HUES48 (cell line): ENCODE results near the gene ROR1.
"Not testable (repeated sequence)": the region's sequence is repeated elsewhere in the genome, so short reads cannot be mapped to it uniquely, and the experiment has no call there.

Experiments
- H3K27ac ChIP-seq: one replicate; pipeline ENCODE4 v1.7.0; 2013; ENCODE audit warnings: low read depth, low read length, inconsistent platforms
- H3K27me3 ChIP-seq: 2 replicates; pipeline ENCODE4 v1.6.1; 2013; ENCODE audit warnings: mild to moderate bottlenecking, low read length; ENCODE audit not compliant: control insufficient read depth, insufficient read depth
- H3K36me3 ChIP-seq: 2 replicates; pipeline ENCODE4 v1.6.1; 2013; ENCODE audit warnings: low read length; ENCODE audit not compliant: control insufficient read depth, insufficient read depth
- H3K4me1 ChIP-seq: 2 replicates; pipeline ENCODE4 v1.6.1; 2013; ENCODE audit warnings: mild to moderate bottlenecking, low read length; ENCODE audit not compliant: control insufficient read depth, insufficient read depth
- H3K4me3 ChIP-seq: 2 replicates; pipeline ENCODE4 v1.5.1; 2013; ENCODE audit warnings: mild to moderate bottlenecking, low read depth, low read length
- H3K9ac ChIP-seq: 2 replicates; pipeline ENCODE4 v1.6.1; 2013; ENCODE audit warnings: mild to moderate bottlenecking, low read depth, low read length, moderate library complexity
- H3K9me3 ChIP-seq: 2 replicates; pipeline ENCODE4 v1.6.1; 2013; ENCODE audit warnings: low read length; ENCODE audit not compliant: control insufficient read depth, insufficient read depth

The ROR1 gene

DNA sequence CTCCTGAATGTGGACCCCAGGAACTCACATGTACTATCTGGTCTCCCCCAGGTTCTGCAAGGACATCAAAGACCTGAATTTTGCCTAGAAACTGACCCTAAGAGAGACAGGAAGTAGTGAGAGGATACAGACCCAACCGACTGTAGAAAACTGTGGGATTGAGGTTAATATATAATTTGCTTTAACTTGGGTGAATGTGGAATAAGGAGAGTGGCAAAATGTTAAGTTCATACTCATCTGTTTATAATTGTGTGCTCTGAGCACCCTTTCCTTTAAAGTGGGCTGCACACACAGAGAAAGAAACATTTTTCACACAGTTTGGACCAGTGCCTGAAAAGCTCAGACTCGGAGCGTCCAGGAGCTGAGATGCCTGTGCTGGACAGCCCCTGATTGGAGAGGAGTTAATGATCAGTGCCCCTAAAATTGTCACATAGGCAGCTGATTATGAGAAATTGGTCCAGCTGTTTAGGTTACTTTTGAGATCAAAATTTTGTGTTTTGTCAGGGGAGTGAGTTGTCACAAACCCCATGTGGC lies 37.2 kb downstream of the ROR1 start:
- peaks cover 8% of the 10 kb centered on the region for H3K9me3 ChIP-seq
- no peak overlapping the region for H3K9ac ChIP-seq
- H3K4me1 ChIP-seq = peaks cover 20% of the 10 kb centered on the region
- H3K36me3 ChIP-seq = peaks cover 6% of the 10 kb centered on the region; the same call in 1 of the 2 replicates
- H3K4me3 ChIP-seq = no peak overlapping the region
- no peak overlapping the region for H3K27ac ChIP-seq
- no peaks in the 10 kb centered on the region for H3K27me3 ChIP-seq

DNA sequence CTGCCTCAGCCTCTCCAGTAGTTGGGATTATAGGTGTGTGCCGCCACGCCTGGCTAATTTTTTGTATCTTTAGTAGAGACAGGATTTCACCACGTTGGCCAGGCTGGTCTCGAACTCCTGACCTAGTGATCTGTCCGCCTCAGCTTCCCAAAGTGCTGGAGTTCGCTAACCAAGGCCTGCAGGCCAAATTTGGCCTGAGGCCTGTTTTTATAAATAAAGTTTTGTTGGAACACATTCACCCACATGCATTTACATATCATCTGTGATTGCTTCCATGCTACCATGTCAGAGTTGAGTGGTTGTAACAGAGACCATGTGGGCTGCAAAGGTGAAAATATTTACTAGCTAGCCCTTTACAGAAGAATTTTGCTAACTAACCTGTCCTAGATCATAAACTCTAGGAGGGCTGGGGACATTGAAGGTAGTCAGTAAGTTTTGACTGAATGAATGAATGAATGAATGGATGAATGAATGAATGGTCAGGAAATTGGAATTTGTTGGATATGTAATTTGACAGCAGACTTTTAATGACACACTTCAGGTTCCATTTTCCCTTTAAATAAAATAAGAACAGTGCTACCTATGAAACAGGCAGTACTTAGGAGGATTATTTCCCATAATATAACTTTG lies 38.4 kb downstream of the ROR1 start:
- Histone ChIP-seq H3K4me3 (no peak overlapping the region), H3K36me3 (peaks cover 6% of the 10 kb centered on the region; the same call in 1 of the 2 replicates), H3K27ac (no peak overlapping the region), H3K9me3 (peaks cover 9% of the 10 kb centered on the region), H3K27me3 (no peaks in the 10 kb centered on the region), H3K4me1 (peaks cover 24% of the 10 kb centered on the region), H3K9ac (no peak overlapping the region)

DNA sequence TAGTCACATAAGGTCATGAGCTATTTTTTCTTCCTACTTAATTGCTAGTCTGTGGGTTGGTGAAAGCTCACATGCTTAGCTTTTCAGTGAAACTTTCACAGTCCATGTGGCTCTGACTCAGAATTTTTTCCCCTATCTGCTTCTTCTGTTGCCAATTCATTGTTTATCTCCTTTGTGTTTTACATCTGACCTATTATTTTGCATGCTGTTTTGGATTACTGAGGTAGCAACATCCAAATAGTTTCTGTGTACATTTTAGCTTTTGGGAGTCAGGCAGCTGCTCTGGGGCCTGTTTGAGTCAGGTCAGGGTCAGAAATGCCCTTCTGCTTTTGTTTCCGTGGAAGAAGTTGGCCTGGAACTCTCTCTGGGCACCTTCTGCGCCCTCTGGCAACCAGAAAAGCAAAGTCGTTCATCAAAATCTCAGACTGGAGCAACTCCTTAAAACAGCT lies 40.0 kb downstream of the ROR1 start:
- H3K4me3 ChIP-seq = no peak overlapping the region
- H3K36me3 ChIP-seq = peaks cover 6% of the 10 kb centered on the region; the same call in 1 of the 2 replicates
- no peak overlapping the region for H3K27ac ChIP-seq
- H3K9me3 ChIP-seq = peaks cover 9% of the 10 kb centered on the region
- no peaks in the 10 kb centered on the region for H3K27me3 ChIP-seq
- H3K4me1 ChIP-seq = peaks cover 41% of the 10 kb centered on the region
- H3K9ac ChIP-seq = no peak overlapping the region

DNA sequence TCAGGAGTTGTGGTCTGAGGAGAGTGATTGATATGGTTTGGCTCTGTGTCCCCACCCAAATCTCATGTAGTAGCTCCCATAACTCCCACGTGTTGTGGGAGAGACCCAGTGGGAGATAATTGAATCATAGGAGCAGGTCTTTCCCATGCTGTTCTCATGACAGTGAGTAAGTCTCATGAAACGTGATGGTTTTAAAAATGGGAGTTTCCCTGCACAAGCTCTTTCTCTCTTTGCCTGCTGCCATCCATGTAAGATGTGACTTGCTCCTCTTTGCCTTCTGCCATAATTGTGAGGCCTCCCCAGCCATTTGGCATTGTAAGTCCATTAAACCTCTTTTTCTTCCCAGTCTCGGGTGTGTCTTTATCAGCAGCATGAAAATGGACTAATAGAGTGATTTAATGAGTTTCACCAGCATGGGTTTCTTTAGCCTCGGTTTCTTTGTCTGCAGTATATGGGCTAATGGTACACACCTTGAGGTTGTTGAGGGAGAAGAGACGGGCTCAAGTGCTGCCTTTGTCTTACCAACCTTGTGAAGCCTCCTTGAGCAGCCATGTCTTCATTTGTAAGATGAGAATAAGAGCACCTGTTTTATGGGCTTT lies 42.5 kb downstream of the ROR1 start:
- not testable (repeated sequence) for H3K27ac ChIP-seq, H3K36me3 ChIP-seq, H3K9ac ChIP-seq, H3K9me3 ChIP-seq, H3K27me3 ChIP-seq, H3K4me3 ChIP-seq
- peaks cover 45% of the 10 kb centered on the region for H3K4me1 ChIP-seq

DNA sequence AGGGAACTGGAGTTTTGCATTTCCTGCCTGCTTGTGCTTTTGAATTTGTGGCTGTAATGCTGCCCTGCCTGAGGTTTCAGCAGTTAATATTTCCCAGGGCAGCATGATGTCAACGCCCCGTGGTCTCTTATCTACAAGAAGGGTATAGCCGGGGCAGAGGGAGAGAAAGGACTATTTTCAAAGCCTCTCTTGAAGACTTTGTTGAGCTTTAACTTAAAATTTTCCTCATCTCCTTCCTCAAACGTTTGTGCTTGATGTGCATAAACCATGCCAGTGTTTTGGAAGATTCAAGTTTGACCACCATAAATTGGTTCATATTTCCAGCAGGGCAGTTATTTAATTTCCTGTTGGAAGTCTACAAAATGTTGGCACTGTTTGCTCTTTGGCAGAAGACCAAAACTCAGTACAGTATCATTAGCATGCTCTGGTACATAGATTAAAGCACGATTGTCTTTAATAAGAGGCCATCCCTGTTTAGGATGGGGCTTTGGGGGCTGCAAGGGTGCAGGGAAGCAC lies 43.4 kb downstream of the ROR1 start:
- Histone ChIP-seq H3K4me1 (peaks cover 50% of the 10 kb centered on the region), H3K27me3 (no peaks in the 10 kb centered on the region), H3K36me3 (peaks cover 6% of the 10 kb centered on the region; the same call in 1 of the 2 replicates), H3K4me3 (no peak overlapping the region), H3K9ac (no peak overlapping the region), H3K27ac (peak overlapping the region; percentile 13), H3K9me3 (peaks cover 9% of the 10 kb centered on the region)

DNA sequence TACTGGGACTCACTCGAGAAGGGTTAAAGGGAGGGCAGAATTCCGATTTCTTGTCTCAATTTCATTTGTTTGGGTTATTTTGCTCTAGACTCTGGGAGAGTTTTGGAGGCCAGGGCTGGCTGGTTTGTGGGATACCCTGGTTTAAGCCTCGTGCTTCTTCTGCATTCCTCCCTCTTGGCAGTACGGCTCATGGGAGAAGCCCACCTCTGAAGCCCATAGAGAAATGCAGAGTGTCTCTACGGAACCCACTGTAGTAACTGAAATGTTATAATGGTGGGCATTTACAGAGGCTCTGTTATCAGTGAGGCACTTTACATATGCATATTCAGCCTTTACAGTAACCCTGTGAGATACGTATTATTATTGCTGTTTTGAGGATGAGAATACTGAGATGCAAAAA lies 43.9 kb downstream of the ROR1 start:
- Histone ChIP-seq H3K4me3 (no peak overlapping the region), H3K27ac (peak overlapping the region; percentile 31), H3K9ac (no peak overlapping the region)

DNA sequence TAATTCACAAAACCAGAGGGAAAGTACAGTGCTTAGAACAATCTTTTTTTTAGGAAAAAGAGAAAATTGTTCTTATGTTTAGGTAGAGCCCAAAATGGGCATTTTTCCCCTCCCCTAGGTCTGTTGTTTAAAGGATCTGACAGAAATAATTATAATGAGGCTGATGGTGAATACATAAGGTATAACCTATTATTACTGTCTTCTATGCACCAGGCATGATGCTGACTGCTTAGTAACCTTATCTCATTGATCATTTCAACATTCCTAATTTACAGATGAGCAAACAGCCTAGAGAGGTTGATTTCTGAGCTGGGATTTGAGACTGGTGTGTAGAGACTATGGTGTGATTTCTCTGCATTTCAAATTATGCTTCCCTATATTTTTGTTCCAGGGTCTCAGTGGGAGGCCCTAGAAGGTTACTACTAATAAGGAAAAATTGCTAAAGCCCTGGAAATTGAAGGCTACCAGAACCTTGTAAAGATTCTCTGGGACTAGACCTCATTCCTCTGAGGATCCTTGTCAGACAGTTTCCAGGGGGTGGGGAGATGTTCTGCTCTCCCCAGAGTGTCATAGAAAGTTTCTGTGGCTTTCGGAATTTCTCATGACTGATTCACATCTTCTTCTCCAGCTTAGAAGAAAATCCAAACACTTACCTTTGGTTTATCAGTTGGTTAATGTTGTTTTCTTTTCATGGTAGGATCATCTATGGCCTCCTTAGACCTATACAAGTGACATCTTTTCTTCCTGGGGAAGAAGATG lies 44.9 kb downstream of the ROR1 start:
- Histone ChIP-seq H3K9ac (no peak overlapping the region), H3K9me3 (peaks cover 9% of the 10 kb centered on the region), H3K36me3 (peaks cover 6% of the 10 kb centered on the region; the same call in 1 of the 2 replicates), H3K27me3 (no peaks in the 10 kb centered on the region), H3K4me3 (no peak overlapping the region), H3K4me1 (peaks cover 63% of the 10 kb centered on the region), H3K27ac (peak overlapping the region; percentile 34)

More for the DNA sequence above, 43.9 kb downstream of the ROR1 start:
- Histone ChIP-seq H3K27me3 (no peaks in the 10 kb centered on the region), H3K4me1 (peaks cover 55% of the 10 kb centered on the region), H3K36me3 (peaks cover 6% of the 10 kb centered on the region; the same call in 1 of the 2 replicates), H3K9me3 (peaks cover 9% of the 10 kb centered on the region)

DNA sequence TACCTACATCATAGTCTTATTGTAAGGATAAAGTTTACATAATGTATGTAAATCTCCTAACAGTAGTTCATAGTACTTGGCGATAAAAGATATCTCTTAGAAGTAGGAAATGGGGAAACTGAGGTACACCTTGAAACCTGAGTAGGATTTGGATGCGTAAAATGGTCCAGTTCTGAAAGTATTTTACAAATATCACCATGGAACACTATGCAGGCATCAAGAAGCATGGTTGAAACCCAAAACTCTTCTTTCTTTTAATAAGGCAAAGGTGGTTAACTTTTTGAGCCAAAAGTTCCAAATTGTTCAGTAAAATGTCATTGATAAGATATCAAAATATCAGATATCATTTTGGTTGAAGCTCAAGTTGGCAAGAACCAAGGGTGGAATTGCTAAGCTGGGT lies 46.0 kb downstream of the ROR1 start:
- Histone ChIP-seq H3K4me3 (no peak overlapping the region), H3K4me1 (peaks cover 63% of the 10 kb centered on the region), H3K27ac (no peak overlapping the region), H3K9me3 (peaks cover 9% of the 10 kb centered on the region), H3K9ac (no peak overlapping the region), H3K36me3 (peaks cover 6% of the 10 kb centered on the region; the same call in 1 of the 2 replicates), H3K27me3 (no peaks in the 10 kb centered on the region)

DNA sequence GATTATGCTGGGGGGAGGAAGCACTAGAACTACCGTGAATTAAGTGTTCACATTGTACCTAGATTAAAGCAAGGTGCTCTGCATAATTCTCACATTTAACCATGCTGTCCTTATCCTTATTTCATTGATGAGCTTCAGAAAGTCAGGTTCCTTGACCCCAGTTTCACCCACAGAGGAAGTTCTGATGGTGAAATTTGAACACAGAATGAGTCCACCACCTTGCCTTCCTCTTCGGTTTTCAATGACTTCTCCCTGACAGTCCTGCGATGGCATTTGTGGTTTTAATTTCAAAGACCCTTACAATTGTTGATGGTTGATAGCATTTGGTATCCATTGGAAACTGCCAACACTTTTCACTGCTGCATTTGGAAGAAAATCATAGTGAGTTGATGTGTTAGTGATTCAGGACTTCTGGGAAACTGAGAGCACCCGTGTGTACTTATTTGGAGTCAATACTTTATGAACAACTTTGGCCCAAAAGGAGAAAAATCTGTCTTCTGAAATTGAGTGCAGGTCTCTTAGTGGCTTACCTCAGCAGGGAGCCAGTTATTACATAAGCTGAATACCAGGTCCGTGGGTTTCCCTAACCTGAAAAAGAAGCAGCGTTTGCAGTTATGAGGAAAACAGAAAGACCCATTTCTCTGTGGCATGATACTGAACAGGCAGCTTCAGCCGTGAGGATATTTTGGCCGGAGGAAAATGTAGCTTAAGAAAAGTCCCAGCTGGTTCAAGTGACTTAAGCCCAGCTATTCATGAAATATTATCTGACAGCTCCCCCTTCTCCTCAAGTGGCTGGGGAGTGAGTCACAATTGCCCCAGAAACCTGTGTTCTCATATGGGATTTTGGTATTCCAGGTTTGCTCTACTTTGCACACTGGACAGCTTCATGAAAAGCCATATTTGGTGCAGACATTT lies 47.5 kb downstream of the ROR1 start:
- no peaks in the 10 kb centered on the region for H3K36me3 ChIP-seq
- no peak overlapping the region for H3K4me3 ChIP-seq
- peaks cover 63% of the 10 kb centered on the region for H3K4me1 ChIP-seq
- H3K27me3 ChIP-seq = no peaks in the 10 kb centered on the region
- H3K9me3 ChIP-seq = no peaks in the 10 kb centered on the region
- no peak overlapping the region for H3K9ac ChIP-seq
- H3K27ac ChIP-seq = peak overlapping the region; percentile 0

DNA sequence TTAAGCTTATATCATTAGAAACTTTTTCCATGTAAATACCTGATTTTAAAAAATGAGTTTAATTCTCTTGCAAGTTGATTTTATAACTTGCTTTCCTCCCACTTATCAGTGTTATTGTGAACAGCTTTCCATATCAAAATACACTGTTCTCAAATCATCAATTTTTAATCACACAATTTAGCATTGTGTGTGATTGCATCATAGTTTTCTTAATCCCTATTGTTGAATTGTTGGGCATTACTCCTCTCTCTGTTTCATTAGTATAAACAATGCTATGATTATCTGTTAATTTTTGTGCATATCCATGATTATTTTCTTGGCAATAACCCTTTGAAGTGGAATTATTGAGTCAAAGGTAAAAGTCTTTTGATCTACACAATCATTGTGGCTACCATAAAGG lies 48.7 kb downstream of the ROR1 start:
- Histone ChIP-seq H3K9ac (no peak overlapping the region), H3K27me3 (no peaks in the 10 kb centered on the region), H3K27ac (no peak overlapping the region), H3K4me1 (peaks cover 61% of the 10 kb centered on the region), H3K36me3 (no peaks in the 10 kb centered on the region), H3K4me3 (no peak overlapping the region), H3K9me3 (no peaks in the 10 kb centered on the region)
